Keratinocyte (primary cell): Measurements from ENCODE around the gene FNBP1. TPM values are rescaled to one million over a fixed set of nuclear protein-coding genes. Genes with fewer than 3 reads are reported as not detected.

Experiments
- DNase-seq: peaks from one replicate; pipeline ENCODE4 v3.0.0-alpha.2; 2011; ENCODE audit warnings: low read depth, missing footprints, low spot score
- FAIRE-seq: peaks from 2 replicates; lab custom pipeline; 2011; peaks lifted over from hg19 to GRCh38; lab: Jason Lieb, UNC
- H2AFZ ChIP-seq: 2 replicates; pipeline ENCODE4 v1.6.0; 2012; ENCODE audit warnings: low read length, control low read depth, inconsistent platforms; ENCODE audit not compliant: control insufficient read depth
- H3K27ac ChIP-seq: 2 replicates; pipeline ENCODE4 v1.5.1; 2011; ENCODE audit warnings: low read length; ENCODE audit not compliant: control insufficient read depth, insufficient read depth
- H3K27me3 ChIP-seq: 3 replicates; pipeline ENCODE4 v1.6.0; 2011; ENCODE audit warnings: low read length; ENCODE audit not compliant: control insufficient read depth, insufficient read depth; ENCODE audit errors: extremely low read depth
- H3K36me3 ChIP-seq, 2 experiments: 2 replicates in 1 of 2; 3 replicates in 1 of 2; pipeline ENCODE4 v1.5.1; 2011; ENCODE audit warnings: low read length in 2 of 2, mild to moderate bottlenecking in 1 of 2; ENCODE audit not compliant: control insufficient read depth in 2 of 2, insufficient read depth in 2 of 2; ENCODE audit errors: extremely low read depth in 1 of 2
- H3K4me1 ChIP-seq: 3 replicates; pipeline ENCODE4 v1.5.1; 2011; ENCODE audit warnings: low read length; ENCODE audit not compliant: control insufficient read depth, insufficient read depth; ENCODE audit errors: extremely low read depth
- H3K4me2 ChIP-seq: 3 replicates; pipeline ENCODE4 v1.6.0; 2011; ENCODE audit warnings: low read depth, low read length; ENCODE audit not compliant: control insufficient read depth, insufficient read depth; ENCODE audit errors: extremely low read depth
- H3K4me3 ChIP-seq, 3 experiments: fragments of 200-600 bp in 1 of 3; sonication (generic) in 1 of 3; 2 replicates in 2 of 3; 3 replicates in 1 of 3; pipeline ENCODE4 v1.5.1; 2011 to 2016; ENCODE audit warnings: low read length in 3 of 3, mild to moderate bottlenecking in 3 of 3, control low read depth in 2 of 3, inconsistent platforms in 1 of 3, low read depth in 1 of 3, mixed read lengths in 1 of 3, mixed run types in 1 of 3, moderate library complexity in 1 of 3; ENCODE audit not compliant: control insufficient read depth in 2 of 3, insufficient read depth in 2 of 3; ENCODE audit errors: extremely low read depth in 1 of 3
- H3K79me2 ChIP-seq: 2 replicates; pipeline ENCODE4 v1.6.0; 2012; ENCODE audit warnings: low read length; ENCODE audit not compliant: control insufficient read depth, insufficient read depth
- H3K9ac ChIP-seq: 3 replicates; pipeline ENCODE4 v1.6.0; 2011; ENCODE audit warnings: low read length; ENCODE audit not compliant: control insufficient read depth, insufficient read depth; ENCODE audit errors: extremely low read depth
- H3K9me1 ChIP-seq: 3 replicates; pipeline ENCODE4 v1.6.0; 2011; ENCODE audit warnings: low read length; ENCODE audit not compliant: control insufficient read depth, insufficient read depth; ENCODE audit errors: extremely low read depth
- H3K9me3 ChIP-seq: 2 replicates; pipeline ENCODE4 v1.5.1; 2012; ENCODE audit warnings: low read depth, low read length; ENCODE audit not compliant: control insufficient read depth
- H4K20me1 ChIP-seq: 3 replicates; pipeline ENCODE4 v1.6.0; 2011; ENCODE audit warnings: low read length; ENCODE audit not compliant: control insufficient read depth, insufficient read depth; ENCODE audit errors: extremely low read depth
- CTCF ChIP-seq, 3 experiments: IDR thresholded peaks in 1 of 3; conservative IDR thresholded peaks in 1 of 3; optimal IDR thresholded peaks in 1 of 3; 2 replicates in 2 of 3; 3 replicates in 1 of 3; pipeline versions ENCODE3 to v1.5.1; 2011; ENCODE audit warnings: low read length in 3 of 3, mild to moderate bottlenecking in 3 of 3, moderate library complexity in 2 of 3, control low read depth in 1 of 3, inconsistent platforms in 1 of 3; ENCODE audit not compliant: insufficient read depth in 2 of 3; ENCODE audit errors: extremely low read depth in 1 of 3
- EZH2 ChIP-seq: IDR thresholded peaks from one replicate; pipeline ENCODE4 v1.6.1; 2012; ENCODE audit warnings: inconsistent platforms, mild to moderate bottlenecking, low read length, moderate library complexity
- dilution Hi-C: fragments of 300-500 bp; cut with MboI; formaldehyde crosslinking; loops from one replicate; pipeline ENCODE4 v1.7.0; 2020; ENCODE audit warnings: low sequenced_read_pairs; ENCODE audit not compliant: extremely low pct_ligation_motif_present
- polyA minus RNA-seq, 3 experiments: library from RNA; depleted of rRNA, polyadenylated mRNA; stranded (reverse); fragments of >200 nt; gene quantifications; 1 replicate in 1 of 3; 2 replicates in 1 of 3; 3 replicates in 1 of 3; pipeline ENCODE4 v1.2.3, GENCODE V29; 2011
- polyA plus RNA-seq, 5 experiments: library from polyadenylated mRNA; depleted of rRNA in 3 of 5; stranded (reverse) in 3 of 5; stranded (forward) in 1 of 5; unstranded in 1 of 5; fragments of >200 nt; gene quantifications; 1 replicate in 1 of 5; 2 replicates in 3 of 5; 3 replicates in 1 of 5; pipeline versions ENCODE4 v1.2.1 to v1.2.3, GENCODE V29; 2011 to 2012; ENCODE audit warnings: missing spikeins in 2 of 5, low read depth in 1 of 5, low replicate concordance in 1 of 5

FNBP1 gene
- polyA plus RNA-seq: 4.4 to 9.6 TPM (median 6.6 TPM) in 3 replicates
- polyA plus RNA-seq (2011; ENCODE audit: low read depth): 126 TPM
- 7.7 and 9.1 TPM in 2 replicates for polyA plus RNA-seq (2011; cell fraction: cytosol; rRNA removed)
- 10.8 and 11.3 TPM in 2 replicates for polyA plus RNA-seq (2011; cell fraction: nucleus; rRNA removed)
- polyA plus RNA-seq (2012; ENCODE audit: low replicate concordance): 9.1 and 10.6 TPM in 2 replicates
- polyA minus RNA-seq: 6.8 to 17.5 TPM (median 7.5 TPM) in 3 replicates
- polyA minus RNA-seq (2011; cell fraction: cytosol; rRNA and poly(A)+ RNA removed): 10.2 TPM
- 4.9 and 16.1 TPM in 2 replicates for polyA minus RNA-seq (2011; cell fraction: nucleus; rRNA and poly(A)+ RNA removed)

GRCh38 chr9:130042885-130043653 lies at the start of gene FNBP1:
Gene FNBP1, minus strand, starts transcription at chr9:130043189. Its CDS starts 214 bp downstream, at chr9:130042975.
- no peaks in the 10 kb centered on the region for H3K36me3 ChIP-seq
- H3K4me3 ChIP-seq: peak within 1 kb of the TSS; percentile 82 to 94 (median 92)
- no peaks in the 10 kb centered on the region for H4K20me1 ChIP-seq
- H3K4me2 ChIP-seq: peak within 1 kb of the TSS; percentile 84
- H3K4me1 ChIP-seq: no peaks in the 10 kb centered on the region
- H3K9me1 ChIP-seq: no peaks in the 10 kb centered on the region
- no peaks in the 10 kb centered on the region for H3K27me3 ChIP-seq
- peak within 1 kb of the TSS; percentile 40 for H3K27ac ChIP-seq
- FAIRE-seq (no peak), DNase-seq (no peak)
- no peaks in the 10 kb centered on the region for H3K9me3 ChIP-seq
- H3K79me2 ChIP-seq: peaks cover 22% of the 10 kb centered on the region
- H2AFZ ChIP-seq: peak within 1 kb of the TSS; percentile 87
- TF ChIP-seq CTCF (optimal IDR thresholded peaks at IDR 0.05 in 1 of 3, IDR thresholded peaks at IDR 0.05 in 1 of 3, conservative IDR thresholded peaks at IDR 0.05 in 1 of 3; ENCODE audit: extremely low read depth in 1 of 3, insufficient read depth in 2 of 3, low read length in 3 of 3): peak in 1 of 3 experiments; percentile 20
- no peak for TF ChIP-seq EZH2
- H3K9ac ChIP-seq: peak within 1 kb of the TSS; percentile 80
- dilution Hi-C loops: no loop called here

GRCh38 chr9:130090915-130091314 lies 47.9 kb upstream of the FNBP1 start:
- TF ChIP-seq CTCF (optimal IDR thresholded peaks at IDR 0.05 in 1 of 3, IDR thresholded peaks at IDR 0.05 in 1 of 3, conservative IDR thresholded peaks at IDR 0.05 in 1 of 3; ENCODE audit: extremely low read depth in 1 of 3, insufficient read depth in 2 of 3, low read length in 3 of 3) (no peak), EZH2 (no peak)
- FAIRE-seq (no peak), DNase-seq (no peak)
- Histone ChIP-seq H3K27ac (no peak overlapping the region), H3K9me3 (no peaks in the 10 kb centered on the region), H3K4me3 (no peak overlapping the region), H3K79me2 (no peaks in the 10 kb centered on the region), H3K27me3 (no peaks in the 10 kb centered on the region), H4K20me1 (no peaks in the 10 kb centered on the region), H3K4me2 (no peak overlapping the region), H3K9ac (no peak overlapping the region), H3K4me1 (no peaks in the 10 kb centered on the region), H3K9me1 (no peaks in the 10 kb centered on the region), H2AFZ (no peak overlapping the region), H3K36me3 (peaks cover 6 to 25% of the 10 kb centered on the region in 2 experiments)
- dilution Hi-C loops: no loop called here
